Activated T-cell treated with anti-CD3 and anti-CD28 coated beads, Interleukin-2, amount 50 U/mL, for 24 hours (primary cell): ENCODE data around the gene WDR82.

Experiments
- DNase-seq: peaks from one replicate; pipeline ENCODE4 v3.0.0-alpha.2; 2020
- H3K27ac Mint-ChIP-seq: 2 replicates; pipeline ENCODE4 v1.8.0; 2020; ENCODE audit warnings: mild to moderate bottlenecking, mixed read lengths
- H3K27me3 Mint-ChIP-seq: 2 replicates; pipeline ENCODE4 v1.8.0; 2020; ENCODE audit warnings: mixed read lengths
- H3K36me3 Mint-ChIP-seq: 2 replicates; pipeline ENCODE4 v1.8.0; 2020; ENCODE audit warnings: low read depth, mixed read lengths
- H3K4me1 Mint-ChIP-seq: 2 replicates; pipeline ENCODE4 v1.8.0; 2020; ENCODE audit warnings: low read depth, mixed read lengths
- H3K4me3 Mint-ChIP-seq: 2 replicates; pipeline ENCODE4 v1.8.0; 2020; ENCODE audit warnings: mild to moderate bottlenecking, moderate library complexity, mixed read lengths
- H3K9me3 Mint-ChIP-seq: 2 replicates; pipeline ENCODE4 v1.8.0; 2020; ENCODE audit warnings: mixed read lengths

Gene WDR82

DNA sequence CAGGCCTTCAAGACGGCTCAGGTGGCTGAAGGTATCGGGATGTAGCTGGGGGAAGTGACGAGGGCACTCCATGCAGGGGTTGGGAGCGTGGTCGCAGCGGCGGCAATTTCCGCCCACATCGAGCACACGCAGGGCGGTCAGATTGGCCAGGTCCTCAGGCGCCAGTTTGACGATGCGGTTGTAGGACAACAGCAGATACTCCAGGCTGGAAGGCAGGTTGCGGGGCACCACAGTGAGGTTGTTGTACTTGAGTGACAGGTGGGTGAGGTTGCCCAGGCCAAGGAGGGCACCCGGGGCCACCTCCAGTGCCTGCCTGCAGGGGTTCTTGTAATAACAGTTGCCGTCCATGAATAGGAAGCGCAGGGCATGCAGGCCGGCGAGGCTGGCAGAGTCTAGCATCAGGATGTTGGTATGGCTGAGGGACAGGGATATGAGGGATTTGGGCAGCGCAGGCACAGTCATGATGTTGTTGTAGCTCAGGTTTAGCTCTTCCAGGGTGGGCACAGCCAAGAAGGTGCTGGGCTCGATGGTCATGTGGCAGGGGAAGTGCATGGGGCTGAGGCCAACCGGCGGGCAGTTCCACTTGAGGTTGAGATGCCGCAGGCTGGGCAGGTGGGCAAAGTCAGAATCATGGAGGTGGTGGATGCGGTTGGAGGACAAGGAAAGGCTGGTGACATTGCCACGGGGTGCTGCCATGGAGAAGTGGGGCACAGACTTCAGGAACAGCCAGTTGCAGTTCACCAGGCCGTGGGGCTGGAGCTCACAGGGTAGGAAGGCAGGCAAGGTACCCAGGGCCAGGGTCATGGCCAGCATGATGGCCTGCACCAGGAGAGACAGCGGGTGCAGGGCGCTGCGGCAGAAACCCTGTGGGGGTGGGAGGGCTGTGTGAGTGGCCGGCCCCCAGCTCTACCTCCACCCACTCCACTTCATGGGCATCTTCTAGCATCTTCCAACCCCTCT is 54.7 kb downstream of the WDR82 start:
- H3K36me3 Mint-ChIP-seq: peaks cover 12% of the 10 kb centered on the region
- peaks cover 83% of the 10 kb centered on the region for H3K4me1 Mint-ChIP-seq
- peak overlapping the region; percentile 66 for H3K27ac Mint-ChIP-seq
- no peak overlapping the region for H3K4me3 Mint-ChIP-seq
- H3K9me3 Mint-ChIP-seq: no peaks in the 10 kb centered on the region
- H3K27me3 Mint-ChIP-seq: no peaks in the 10 kb centered on the region
- DNase-seq: no peak

GRCh38 chr3:52222319-52223221 is 55.9 kb downstream of the WDR82 start:
- no peak for DNase-seq
- peak overlapping the region; percentile 80 for H3K27ac Mint-ChIP-seq
- H3K27me3 Mint-ChIP-seq: no peaks in the 10 kb centered on the region
- H3K9me3 Mint-ChIP-seq: no peaks in the 10 kb centered on the region
- peaks cover 89% of the 10 kb centered on the region for H3K4me1 Mint-ChIP-seq
- peaks cover 2% of the 10 kb centered on the region for H3K36me3 Mint-ChIP-seq
- H3K4me3 Mint-ChIP-seq: peak overlapping the region; percentile 70

DNA sequence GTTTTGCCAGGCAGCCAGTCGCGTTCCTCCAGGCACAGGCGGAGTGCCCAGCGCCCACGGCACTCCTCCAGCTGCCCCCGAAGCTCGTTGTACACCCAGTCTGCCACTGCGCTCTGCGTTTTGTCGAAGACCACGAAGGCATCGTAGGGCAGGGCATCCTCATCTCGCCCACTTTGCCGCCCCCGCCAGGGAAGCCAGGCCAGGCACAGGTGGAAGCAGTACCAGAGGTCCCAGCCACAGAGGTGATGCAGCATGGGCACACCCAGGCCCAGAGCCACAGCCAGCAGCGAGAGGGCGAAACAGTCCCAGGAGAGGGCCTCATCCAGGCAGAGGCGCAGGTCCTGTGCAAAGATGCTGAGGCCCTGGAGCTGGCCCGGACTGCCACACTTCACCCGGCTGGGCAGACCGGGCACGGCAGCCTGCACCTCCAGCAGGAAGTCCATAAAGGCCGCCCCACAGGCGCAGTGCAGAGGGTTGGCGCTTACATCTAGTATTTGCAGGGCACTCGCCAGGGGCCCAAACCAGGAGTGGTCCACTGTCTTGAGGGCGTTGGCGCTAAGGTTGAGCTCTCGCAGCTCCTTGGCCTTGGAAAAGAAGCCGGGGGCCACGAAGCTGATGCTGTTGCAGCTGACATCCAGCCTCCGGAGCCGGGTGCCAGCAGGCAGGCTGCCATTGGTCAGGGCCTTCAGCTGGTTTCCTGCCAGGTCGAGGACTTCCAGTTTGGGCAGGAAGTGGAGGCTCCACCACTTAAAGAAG is 56.7 kb downstream of the WDR82 start:
- peak; percentile 76 for DNase-seq
- Mint-ChIP-seq H3K36me3 (peaks cover 3% of the 10 kb centered on the region), H3K4me3 (peak overlapping the region; percentile 70), H3K4me1 (peaks cover 94% of the 10 kb centered on the region), H3K9me3 (no peaks in the 10 kb centered on the region), H3K27me3 (no peaks in the 10 kb centered on the region), H3K27ac (peak overlapping the region; percentile 80)

DNA sequence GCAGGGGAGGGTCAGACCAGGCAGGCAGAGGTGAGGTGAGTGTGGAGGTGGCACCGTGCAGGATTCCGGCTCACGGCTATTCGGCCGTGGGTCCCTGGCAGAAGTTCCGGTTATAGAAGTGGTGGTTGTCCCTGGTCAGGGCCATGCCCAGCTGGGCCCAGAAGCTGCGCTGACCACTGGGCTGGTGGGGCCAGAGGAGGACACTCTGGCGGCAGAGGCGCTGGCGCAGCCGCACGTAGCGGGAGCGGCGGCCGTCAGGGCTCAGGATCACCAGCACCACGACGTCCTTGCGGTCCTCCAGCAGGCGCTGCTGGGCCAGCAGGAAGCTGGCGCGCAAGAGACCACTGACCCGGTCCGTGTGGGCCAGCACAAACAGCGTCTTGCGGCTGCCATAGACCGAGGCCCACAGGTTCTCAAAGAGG is 57.3 kb downstream of the WDR82 start:
- peak overlapping the region; percentile 70 for H3K4me3 Mint-ChIP-seq
- no peak for DNase-seq
- H3K27ac Mint-ChIP-seq: peak overlapping the region; percentile 80
- no peaks in the 10 kb centered on the region for H3K9me3 Mint-ChIP-seq
- H3K27me3 Mint-ChIP-seq: no peaks in the 10 kb centered on the region
- peaks cover 7% of the 10 kb centered on the region for H3K36me3 Mint-ChIP-seq
- H3K4me1 Mint-ChIP-seq: peaks cover 92% of the 10 kb centered on the region

DNA sequence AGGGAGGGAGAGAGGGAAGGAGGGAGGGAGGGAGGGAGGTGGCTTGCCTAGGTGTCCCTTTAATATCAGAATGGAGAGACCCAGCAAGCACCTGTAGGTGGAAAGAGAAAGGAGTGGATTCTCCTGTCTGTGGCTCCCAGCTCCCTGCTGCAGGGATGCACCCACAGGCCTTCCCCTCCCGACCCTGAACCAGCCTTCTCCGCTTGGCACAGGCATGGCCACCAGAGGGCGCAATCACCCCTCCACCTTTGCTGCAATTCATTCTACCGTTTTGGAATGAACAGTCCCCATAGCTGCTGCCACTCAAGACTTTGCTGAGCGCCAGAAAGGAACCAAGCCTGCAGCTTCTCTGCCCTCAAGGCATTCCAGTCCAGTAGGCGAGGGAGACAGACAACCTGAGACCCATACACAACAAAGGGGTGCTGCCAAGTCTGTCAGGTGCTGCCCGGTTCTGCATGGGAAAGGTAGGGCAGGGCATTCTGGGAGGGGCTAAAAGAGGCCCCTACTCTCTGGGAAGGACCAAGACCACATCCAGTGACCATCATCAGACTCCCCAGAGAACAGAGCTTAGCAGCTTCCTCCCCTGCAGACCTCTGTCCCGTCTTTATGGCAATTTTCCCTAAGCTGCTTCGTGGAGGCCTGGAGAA is 57.9 kb downstream of the WDR82 start:
- H3K4me3 Mint-ChIP-seq: peak overlapping the region; percentile 20
- H3K36me3 Mint-ChIP-seq: peaks cover 13% of the 10 kb centered on the region
- H3K4me1 Mint-ChIP-seq: peaks cover 89% of the 10 kb centered on the region
- peak; percentile 95 for DNase-seq
- no peak overlapping the region for H3K27ac Mint-ChIP-seq
- no peaks in the 10 kb centered on the region for H3K9me3 Mint-ChIP-seq
- no peaks in the 10 kb centered on the region for H3K27me3 Mint-ChIP-seq

GRCh38 chr3:52218937-52219650 is 59.4 kb downstream of the WDR82 start:
- H3K4me1 Mint-ChIP-seq: peaks cover 82% of the 10 kb centered on the region

GRCh38 chr3:52218454-52218853 is 60.0 kb downstream of the WDR82 start:
- H3K4me1 Mint-ChIP-seq: peaks cover 76% of the 10 kb centered on the region
- H3K4me3 Mint-ChIP-seq: peak overlapping the region; percentile 35
- peak overlapping the region; percentile 66 for H3K27ac Mint-ChIP-seq
- no peaks in the 10 kb centered on the region for H3K9me3 Mint-ChIP-seq
- DNase-seq: peak; percentile 43
- H3K36me3 Mint-ChIP-seq: peaks cover 33% of the 10 kb centered on the region
- no peaks in the 10 kb centered on the region for H3K27me3 Mint-ChIP-seq

More at GRCh38 chr3:52218937-52219650, 59.4 kb downstream of the WDR82 start:
- no peaks in the 10 kb centered on the region for H3K9me3 Mint-ChIP-seq
- peaks cover 27% of the 10 kb centered on the region for H3K36me3 Mint-ChIP-seq
- DNase-seq: peak; percentile 32
- H3K4me3 Mint-ChIP-seq: no peak overlapping the region
- H3K27ac Mint-ChIP-seq: peak overlapping the region; percentile 66
- no peaks in the 10 kb centered on the region for H3K27me3 Mint-ChIP-seq

DNA sequence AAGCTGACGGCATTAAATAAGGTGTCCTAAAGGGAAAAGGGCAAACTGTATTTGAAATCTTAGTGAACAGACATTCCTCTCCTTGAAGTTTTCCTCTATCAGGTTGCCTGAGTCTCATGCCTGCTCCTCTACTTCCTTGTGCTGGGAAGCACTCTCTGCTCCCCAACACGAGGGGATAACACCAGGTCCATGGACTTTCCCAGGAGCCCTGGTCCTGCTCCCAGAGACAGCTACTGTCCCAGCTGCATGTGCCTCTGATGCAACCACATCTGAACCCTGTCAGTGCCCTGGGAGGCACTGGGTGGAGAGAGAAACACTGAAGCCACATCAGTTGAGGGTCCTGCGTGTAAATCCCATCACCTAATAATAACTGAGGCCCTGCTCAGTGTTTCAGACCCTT is 60.4 kb downstream of the WDR82 start:
- Mint-ChIP-seq H3K36me3 (peaks cover 36% of the 10 kb centered on the region), H3K4me3 (peak overlapping the region; percentile 35)

GRCh38 chr3:52217409-52217805 is 61.0 kb downstream of the WDR82 start:
- Mint-ChIP-seq H3K27ac (peak overlapping the region; percentile 86), H3K27me3 (no peaks in the 10 kb centered on the region), H3K9me3 (no peaks in the 10 kb centered on the region), H3K4me3 (peak overlapping the region; percentile 49), H3K4me1 (peaks cover 66% of the 10 kb centered on the region), H3K36me3 (peaks cover 42% of the 10 kb centered on the region)
- DNase-seq: no peak

More for the DNA sequence above, 60.4 kb downstream of the WDR82 start:
- peaks cover 72% of the 10 kb centered on the region for H3K4me1 Mint-ChIP-seq
- DNase-seq: no peak
- no peaks in the 10 kb centered on the region for H3K27me3 Mint-ChIP-seq
- H3K9me3 Mint-ChIP-seq: no peaks in the 10 kb centered on the region
- H3K27ac Mint-ChIP-seq: peak overlapping the region; percentile 44

DNA sequence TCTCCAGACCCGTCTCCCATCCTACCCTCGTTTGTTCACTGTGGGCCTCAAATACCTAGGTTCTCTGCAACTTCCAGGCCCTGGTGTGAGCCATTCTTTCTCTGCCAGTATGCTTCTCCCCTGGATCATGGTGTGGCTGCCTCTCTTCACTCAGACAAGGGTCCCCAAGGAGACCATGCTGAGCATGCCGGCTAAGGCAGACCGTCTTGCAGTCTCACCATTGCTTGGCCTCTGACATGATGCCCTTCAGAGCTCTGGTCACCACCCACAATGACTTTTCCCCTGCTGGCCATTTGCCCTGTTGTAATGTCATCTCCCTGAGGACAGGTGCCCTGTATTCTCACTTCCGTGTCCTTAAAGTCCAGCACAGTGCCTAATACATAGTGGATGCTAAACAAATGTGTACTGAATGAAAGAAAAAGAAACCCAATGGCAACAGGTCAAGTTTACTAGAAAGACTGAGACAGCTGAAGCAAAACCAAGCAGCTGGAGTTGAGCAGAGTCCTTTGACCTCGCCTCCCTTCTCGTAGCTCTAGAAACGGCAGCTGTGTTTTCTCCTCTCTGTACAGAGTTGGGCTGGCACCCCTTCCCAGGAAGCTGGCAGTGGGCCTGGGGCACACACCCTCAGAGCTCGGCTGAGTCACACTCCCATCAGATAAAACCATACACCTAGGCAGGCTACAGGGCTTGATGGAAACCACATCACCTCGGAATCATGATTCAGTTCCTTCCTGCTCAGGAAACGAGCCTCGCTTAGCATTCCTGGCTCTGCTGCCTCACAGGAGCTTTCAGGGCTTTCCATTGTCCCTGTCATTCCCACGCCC is 61.7 kb downstream of the WDR82 start:
- peaks cover 60% of the 10 kb centered on the region for H3K4me1 Mint-ChIP-seq
- H3K27ac Mint-ChIP-seq: peak overlapping the region; percentile 86
- H3K36me3 Mint-ChIP-seq: peaks cover 48% of the 10 kb centered on the region
- no peaks in the 10 kb centered on the region for H3K27me3 Mint-ChIP-seq
- H3K4me3 Mint-ChIP-seq: peak overlapping the region; percentile 49
- peak; percentile 62 for DNase-seq
- H3K9me3 Mint-ChIP-seq: no peaks in the 10 kb centered on the region

- H3K27me3 Mint-ChIP-seq: no peaks in the 10 kb centered on the region
- no peaks in the 10 kb centered on the region for H3K9me3 Mint-ChIP-seq
- no peak overlapping the region for H3K4me3 Mint-ChIP-seq
- DNase-seq: no peak
- peak overlapping the region; percentile 10 for H3K27ac Mint-ChIP-seq
- peaks cover 63% of the 10 kb centered on the region for H3K36me3 Mint-ChIP-seq
- H3K4me1 Mint-ChIP-seq: peaks cover 45% of the 10 kb centered on the region
These were observed 63.1 kb downstream of the WDR82 start for GRCh38 chr3:52215351-52215750.

DNA sequence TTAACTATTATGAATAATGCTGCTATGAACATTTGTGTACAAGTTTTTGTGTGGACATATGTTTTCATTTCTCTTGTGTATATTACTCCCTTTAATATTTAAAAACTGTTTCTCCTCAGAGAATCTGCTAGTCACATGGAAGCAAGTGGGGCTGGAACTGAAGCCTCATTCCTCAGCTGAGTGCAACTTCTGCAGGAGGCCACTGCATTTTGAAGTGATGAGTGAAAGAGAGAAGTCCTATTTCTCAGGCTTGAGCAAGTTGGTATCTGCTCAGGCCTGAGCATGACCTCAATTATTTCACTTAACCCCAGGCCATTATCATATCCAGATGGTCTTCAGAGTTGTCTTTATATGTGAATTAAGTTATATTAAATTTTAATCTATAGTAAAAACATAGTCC is 64.5 kb downstream of the WDR82 start:
- Mint-ChIP-seq H3K9me3 (no peaks in the 10 kb centered on the region), H3K4me3 (no peak overlapping the region), H3K27ac (no peak overlapping the region), H3K36me3 (peaks cover 77% of the 10 kb centered on the region), H3K4me1 (peaks cover 34% of the 10 kb centered on the region), H3K27me3 (no peaks in the 10 kb centered on the region)
- DNase-seq: no peak
